DND-41 (cell line): Measurements from ENCODE around the gene ESR1.

Experiments
- ATAC-seq: fragments of 200-7000 bp; cut with Tn5 transposase; 3 replicates; pipeline ENCODE4 v1.9.1; 2021; ENCODE audit warnings: low read depth; ENCODE audit not compliant: insufficient read depth
- DNase-seq: peaks from one replicate; pipeline ENCODE4 v3.0.0-alpha.2; 2020
- H2AFZ ChIP-seq: 2 replicates; pipeline ENCODE4 v1.6.0; 2012; ENCODE audit warnings: low read depth, low read length
- H3K27ac ChIP-seq: 2 replicates; pipeline ENCODE4 v1.5.1; 2012; ENCODE audit warnings: low read length, inconsistent platforms
- H3K27me3 ChIP-seq: fragments of 200-600 bp; sonication (generic); 2 replicates; pipeline ENCODE4 v1.6.0; 2012; ENCODE audit warnings: low read length, mild to moderate bottlenecking, inconsistent platforms; ENCODE audit not compliant: insufficient read depth, poor library complexity
- H3K36me3 ChIP-seq: 2 replicates; pipeline ENCODE4 v1.5.1; 2012; ENCODE audit warnings: low read length, inconsistent platforms; ENCODE audit not compliant: insufficient read depth
- H3K4me1 ChIP-seq: 2 replicates; pipeline ENCODE4 v1.5.1; 2012; ENCODE audit warnings: mild to moderate bottlenecking, low read length; ENCODE audit not compliant: insufficient read depth
- H3K4me2 ChIP-seq: 2 replicates; pipeline ENCODE4 v1.6.0; 2012; ENCODE audit warnings: mild to moderate bottlenecking, moderate library complexity, low read length, inconsistent platforms; ENCODE audit not compliant: insufficient read depth
- H3K4me3 ChIP-seq, 2 experiments: fragments of 200-600 bp in 1 of 2; shearing (Covaris generic) in 1 of 2; 2 replicates each; pipeline ENCODE4 v1.5.1; 2012 to 2016; ENCODE audit warnings: inconsistent platforms in 2 of 2, low read length in 2 of 2, mild to moderate bottlenecking in 2 of 2, low read depth in 1 of 2, moderate library complexity in 1 of 2
- H3K79me2 ChIP-seq: 2 replicates; pipeline ENCODE4 v1.6.0; 2012; ENCODE audit warnings: low read length, inconsistent platforms; ENCODE audit not compliant: insufficient read depth
- H3K9ac ChIP-seq: 2 replicates; pipeline ENCODE4 v1.6.0; 2012; ENCODE audit warnings: low read depth, mild to moderate bottlenecking, inconsistent platforms, low read length, moderate library complexity
- H3K9me3 ChIP-seq: 2 replicates; pipeline ENCODE4 v1.5.1; 2012; ENCODE audit warnings: low read length, moderate library complexity, mild to moderate bottlenecking, inconsistent platforms; ENCODE audit not compliant: insufficient read depth, severe bottlenecking
- H4K20me1 ChIP-seq: 2 replicates; pipeline ENCODE4 v1.6.0; 2012; ENCODE audit warnings: low read length; ENCODE audit not compliant: insufficient read depth
- EZH2 ChIP-seq: IDR thresholded peaks from 3 replicates; pipeline ENCODE4 v1.6.1; 2012; ENCODE audit warnings: borderline replicate concordance, low read depth, mild to moderate bottlenecking, moderate library complexity, low read length, inconsistent platforms; ENCODE audit not compliant: severe bottlenecking
- TF ChIP-seq, protein P1 (sequence below): IDR thresholded peaks from 2 replicates; pipeline ENCODE4 v1.5.1; 2012; ENCODE audit warnings: borderline replicate concordance, low read length, moderate library complexity, mild to moderate bottlenecking; ENCODE audit not compliant: poor library complexity, severe bottlenecking; ENCODE audit errors: extremely low read depth

ESR1 gene

DNA sequence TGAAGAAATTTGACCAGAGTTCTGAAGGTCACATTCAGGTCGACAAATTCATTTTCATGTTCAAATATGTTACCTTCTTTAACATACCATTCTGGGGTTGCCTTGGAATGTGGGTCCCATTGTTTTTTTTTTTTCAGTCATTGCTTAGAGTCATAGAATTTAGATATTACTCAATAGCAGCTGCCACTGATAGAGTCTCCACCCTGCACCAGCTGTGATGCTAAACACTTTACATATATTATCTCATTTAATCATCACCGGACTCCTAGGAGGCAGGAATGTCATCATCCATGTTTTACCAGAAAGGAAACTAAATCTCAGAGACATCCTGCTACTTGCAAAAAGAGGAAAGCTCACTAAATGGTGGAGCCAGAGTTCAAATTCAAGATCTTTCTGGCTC, 204.7 kb downstream of the ESR1 start:
- Histone ChIP-seq H3K79me2 (no peaks in the 10 kb centered on the region), H3K4me2 (no peak overlapping the region), H3K9me3 (no peaks in the 10 kb centered on the region), H2AFZ (no peak overlapping the region), H3K27me3 (no peaks in the 10 kb centered on the region), H3K4me1 (no peaks in the 10 kb centered on the region), H3K36me3 (no peaks in the 10 kb centered on the region), H3K27ac (no peak overlapping the region), H3K9ac (no peak overlapping the region), H4K20me1 (no peaks in the 10 kb centered on the region), H3K4me3 (no peak overlapping the region)
- ATAC-seq (no peak), DNase-seq (no peak)
- TF ChIP-seq, protein P1, sequence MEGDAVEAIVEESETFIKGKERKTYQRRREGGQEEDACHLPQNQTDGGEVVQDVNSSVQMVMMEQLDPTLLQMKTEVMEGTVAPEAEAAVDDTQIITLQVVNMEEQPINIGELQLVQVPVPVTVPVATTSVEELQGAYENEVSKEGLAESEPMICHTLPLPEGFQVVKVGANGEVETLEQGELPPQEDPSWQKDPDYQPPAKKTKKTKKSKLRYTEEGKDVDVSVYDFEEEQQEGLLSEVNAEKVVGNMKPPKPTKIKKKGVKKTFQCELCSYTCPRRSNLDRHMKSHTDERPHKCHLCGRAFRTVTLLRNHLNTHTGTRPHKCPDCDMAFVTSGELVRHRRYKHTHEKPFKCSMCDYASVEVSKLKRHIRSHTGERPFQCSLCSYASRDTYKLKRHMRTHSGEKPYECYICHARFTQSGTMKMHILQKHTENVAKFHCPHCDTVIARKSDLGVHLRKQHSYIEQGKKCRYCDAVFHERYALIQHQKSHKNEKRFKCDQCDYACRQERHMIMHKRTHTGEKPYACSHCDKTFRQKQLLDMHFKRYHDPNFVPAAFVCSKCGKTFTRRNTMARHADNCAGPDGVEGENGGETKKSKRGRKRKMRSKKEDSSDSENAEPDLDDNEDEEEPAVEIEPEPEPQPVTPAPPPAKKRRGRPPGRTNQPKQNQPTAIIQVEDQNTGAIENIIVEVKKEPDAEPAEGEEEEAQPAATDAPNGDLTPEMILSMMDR, result no peak
- TF ChIP-seq EZH2, result no peak

DNA sequence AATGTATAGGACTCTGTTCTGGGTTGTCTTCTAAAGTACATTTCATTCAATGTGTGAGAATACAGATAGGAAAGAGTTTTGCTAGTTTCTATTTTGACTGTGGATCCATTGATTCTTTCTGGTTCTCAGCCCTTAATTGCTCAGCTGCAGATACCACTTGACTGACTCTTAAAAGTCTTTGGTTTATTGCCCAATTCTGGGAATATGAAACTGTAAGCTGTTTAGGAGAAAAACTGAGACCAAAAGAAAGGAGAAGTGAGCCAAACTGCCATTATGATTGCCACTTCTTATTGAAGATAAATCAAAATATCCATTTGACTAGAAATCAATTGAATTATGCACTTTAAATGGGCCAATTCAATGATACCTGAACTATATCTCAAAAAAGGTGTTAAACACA, 211.4 kb downstream of the ESR1 start:
- DNase-seq, result no peak
- Histone ChIP-seq H3K4me2 (no peak overlapping the region), H3K4me3 (no peak overlapping the region), H3K27me3 (no peaks in the 10 kb centered on the region), H2AFZ (no peak overlapping the region), H3K9me3 (no peaks in the 10 kb centered on the region), H3K36me3 (no peaks in the 10 kb centered on the region), H4K20me1 (no peaks in the 10 kb centered on the region), H3K27ac (no peak overlapping the region), H3K9ac (no peak overlapping the region), H3K4me1 (no peaks in the 10 kb centered on the region), H3K79me2 (no peaks in the 10 kb centered on the region)
- no peak for TF ChIP-seq EZH2
- TF ChIP-seq, protein P1, result no peak
- ATAC-seq, result no peak

DNA sequence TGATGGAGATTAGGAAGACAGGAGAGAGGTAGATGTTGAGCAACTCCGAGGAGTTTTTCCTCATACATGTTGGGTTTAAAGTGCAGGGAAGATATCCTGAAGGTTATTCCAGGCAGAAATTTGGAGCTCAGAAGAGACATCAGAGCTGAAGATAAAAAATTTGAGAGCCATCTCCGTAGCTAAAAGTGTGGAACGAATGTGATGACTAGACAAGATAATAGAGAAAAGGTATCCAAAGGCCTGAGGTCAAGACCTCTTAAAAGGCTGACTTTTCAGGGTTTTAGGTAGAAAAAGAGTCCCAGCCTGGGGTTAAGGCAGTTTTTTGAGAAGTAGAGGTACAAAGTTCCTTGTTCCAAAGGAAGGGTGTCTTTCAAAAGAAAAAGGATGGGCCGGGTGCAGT, 214.8 kb downstream of the ESR1 start:
- Histone ChIP-seq H3K9ac (no peak overlapping the region), H4K20me1 (no peaks in the 10 kb centered on the region), H3K27ac (no peak overlapping the region), H3K4me1 (no peaks in the 10 kb centered on the region), H2AFZ (no peak overlapping the region), H3K9me3 (no peaks in the 10 kb centered on the region), H3K36me3 (no peaks in the 10 kb centered on the region), H3K4me2 (no peak overlapping the region), H3K79me2 (no peaks in the 10 kb centered on the region), H3K27me3 (no peaks in the 10 kb centered on the region), H3K4me3 (no peak overlapping the region)
- TF ChIP-seq, protein P1, result no peak
- no peak for TF ChIP-seq EZH2
- ATAC-seq (no peak), DNase-seq (no peak)

DNA sequence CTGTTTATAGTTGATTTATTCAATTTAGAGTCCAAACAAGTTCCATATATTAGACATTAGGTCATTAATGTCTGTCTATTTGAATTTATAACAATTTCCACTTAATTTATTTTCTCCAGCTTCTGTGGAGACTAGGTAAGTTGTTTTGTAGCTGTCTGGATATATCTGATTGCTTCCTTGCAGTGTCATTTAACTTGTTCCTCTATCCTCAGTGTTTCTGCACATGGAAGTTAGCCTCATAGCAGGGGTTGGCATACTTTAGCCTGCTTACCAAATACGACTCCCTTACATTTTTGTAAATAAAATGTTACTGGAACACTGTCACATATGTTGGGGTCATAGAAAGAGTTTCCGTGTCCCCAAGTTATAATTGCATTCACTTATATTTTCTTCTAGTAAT, 216.1 kb downstream of the ESR1 start:
- H3K27me3 ChIP-seq, result no peaks in the 10 kb centered on the region
- no peaks in the 10 kb centered on the region for H3K9me3 ChIP-seq
- no peak overlapping the region for H2AFZ ChIP-seq
- H3K4me1 ChIP-seq, result no peaks in the 10 kb centered on the region
- no peak overlapping the region for H3K9ac ChIP-seq
- no peaks in the 10 kb centered on the region for H3K36me3 ChIP-seq
- no peak for TF ChIP-seq EZH2
- TF ChIP-seq, protein P1, result no peak
- H3K79me2 ChIP-seq, result no peaks in the 10 kb centered on the region
- no peak overlapping the region for H3K4me3 ChIP-seq
- H4K20me1 ChIP-seq, result no peaks in the 10 kb centered on the region
- DNase-seq (no peak), ATAC-seq (no peak)
- no peak overlapping the region for H3K4me2 ChIP-seq
- no peak overlapping the region for H3K27ac ChIP-seq
